ENCODE data around the gene ITGA2.

Gene ITGA2

GRCh38 chr5:53066088-53066487 is 76.9 kb downstream of the ITGA2 start:
- DNase-seq, result no peak

- no peak for DNase-seq
Measured at GRCh38 chr5:53067641-53068040, 78.5 kb downstream of the ITGA2 start.

GRCh38 chr5:53068291-53068836 is 79.2 kb downstream of the ITGA2 start:
- no peak for DNase-seq

DNA sequence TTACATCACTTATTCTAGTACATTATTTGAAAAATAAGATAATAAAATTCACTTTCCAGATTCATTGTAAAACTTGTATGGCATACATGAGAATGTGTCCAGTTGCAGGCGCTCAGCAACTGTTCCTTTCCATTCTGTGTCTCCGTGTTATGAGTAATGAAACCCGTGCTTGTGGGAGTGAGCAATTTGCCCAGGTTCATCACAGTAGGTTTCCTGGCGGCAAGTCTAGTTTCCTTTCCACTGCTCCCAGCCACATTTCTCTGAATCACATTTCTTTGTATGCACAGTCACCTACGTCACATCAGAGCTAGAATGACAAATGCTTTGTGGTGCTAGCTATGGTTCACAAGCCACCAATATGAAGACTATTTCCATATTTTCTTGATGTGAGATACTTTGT is 80.5 kb downstream of the ITGA2 start:
- DNase-seq, result peak in 1 of 2 experiments; percentile 1

DNA sequence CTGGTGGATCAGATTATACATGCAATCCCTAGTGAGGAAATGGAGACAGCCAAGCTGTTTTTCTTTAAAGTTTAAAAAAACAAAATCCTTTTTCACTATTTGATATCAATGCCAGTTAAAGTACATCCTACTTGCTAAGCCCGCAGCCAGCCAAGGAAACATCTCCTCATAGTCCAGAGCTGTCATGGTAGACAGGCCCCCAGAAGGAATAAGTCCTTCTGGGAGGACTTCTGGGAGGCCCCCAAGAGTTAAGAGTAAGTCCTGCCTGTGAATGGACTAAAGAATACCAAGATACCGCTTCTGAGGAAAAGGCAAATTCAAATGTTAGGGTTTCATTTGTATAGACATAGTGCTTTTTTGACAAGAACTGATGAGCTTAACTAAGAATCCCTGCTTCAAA is 82.1 kb downstream of the ITGA2 start:
- no peak for DNase-seq

DNA sequence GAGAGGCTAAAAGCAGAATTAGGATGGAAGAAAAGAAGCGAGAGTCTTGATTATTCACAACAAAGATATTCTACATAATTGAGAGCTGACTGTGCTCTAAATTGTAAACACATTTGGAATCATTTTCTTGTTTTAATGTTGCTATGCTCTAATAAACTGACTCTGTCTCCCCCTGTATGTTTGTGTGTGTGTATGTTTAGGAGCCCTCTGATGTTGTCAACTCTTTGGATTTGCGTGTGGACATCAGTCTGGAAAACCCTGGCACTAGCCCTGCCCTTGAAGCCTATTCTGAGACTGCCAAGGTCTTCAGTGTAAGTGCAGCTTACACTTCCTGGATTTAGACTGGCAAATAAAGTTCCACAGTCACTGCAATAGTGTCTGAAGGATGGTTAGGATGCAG is 82.6 kb downstream of the ITGA2 start:
- no peak for DNase-seq

- no peak for DNase-seq
Measured at GRCh38 chr5:53073348-53073747, 84.2 kb downstream of the ITGA2 start.

DNA sequence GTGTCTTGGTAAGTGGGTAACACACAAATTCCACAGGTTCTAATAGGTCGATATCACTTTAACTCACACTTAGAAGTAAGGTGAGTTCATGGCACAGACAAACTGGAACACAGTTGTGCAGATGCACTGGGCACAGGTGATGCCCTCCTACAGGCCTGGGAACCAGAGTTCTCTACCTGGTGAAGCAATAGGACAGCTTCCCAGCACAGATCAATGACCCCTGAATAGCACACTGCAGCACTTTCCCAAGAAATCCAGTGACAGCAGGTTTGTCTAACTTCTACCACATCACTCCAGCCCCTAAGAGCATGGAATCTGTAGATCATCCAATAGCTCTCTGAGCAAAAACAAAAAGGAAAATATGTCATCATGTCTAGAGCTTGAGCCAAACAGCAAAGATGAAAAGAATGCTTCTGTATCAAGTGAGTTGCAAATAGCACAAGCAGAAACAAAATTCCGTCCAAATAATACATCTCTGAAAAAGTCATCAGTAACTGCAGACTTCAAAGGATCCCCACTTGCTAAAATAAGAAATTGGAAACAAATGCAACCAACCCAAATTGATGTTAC is 86.9 kb downstream of the ITGA2 start:
- DNase-seq, result no peak

DNA sequence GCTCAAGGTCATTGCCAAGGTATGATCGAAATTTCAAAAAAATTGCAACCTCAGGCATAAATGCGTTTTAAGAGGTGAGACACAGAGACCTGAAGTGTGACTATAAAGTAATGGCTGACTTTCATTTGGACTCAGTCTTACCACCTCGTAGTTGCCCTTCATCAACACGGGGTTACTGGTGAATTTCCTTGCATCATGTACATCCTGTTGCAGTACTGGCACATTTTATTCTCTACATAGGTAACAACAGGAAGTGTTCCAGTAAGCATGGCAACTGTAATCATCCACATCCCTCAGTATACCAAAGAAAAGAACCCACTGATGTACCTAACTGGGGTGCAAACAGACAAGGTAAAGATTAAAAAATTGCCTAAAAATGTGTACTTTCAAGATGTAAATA is 91.1 kb downstream of the ITGA2 start:
- DNase-seq, result no peak

- no peak for DNase-seq
Measured at GRCh38 chr5:53083927-53084326, 94.8 kb downstream of the ITGA2 start.

GRCh38 chr5:53084546-53085255 is 95.5 kb downstream of the ITGA2 start:
- no peak for DNase-seq

DNA sequence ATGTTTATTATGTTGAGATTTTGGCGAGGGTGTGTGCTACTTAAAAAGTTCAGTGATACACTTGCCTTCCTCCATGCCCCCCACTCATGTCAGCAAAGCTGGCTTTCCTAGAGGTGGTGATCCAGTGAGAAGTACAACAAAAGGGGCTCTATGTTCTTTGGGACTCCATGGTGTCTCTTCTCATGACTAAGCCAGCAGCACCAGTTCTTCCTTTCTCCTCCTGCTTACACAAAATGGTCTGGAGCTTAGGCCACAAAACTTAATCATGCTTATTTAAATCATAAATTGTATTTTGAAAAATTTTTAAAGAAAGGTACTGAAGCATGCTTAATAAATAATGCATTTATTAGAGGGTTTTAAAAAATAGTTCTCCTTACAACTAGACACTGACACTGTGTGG is 98.0 kb downstream of the ITGA2 start:
- DNase-seq, result no peak

- DNase-seq, result no peak
Measured at GRCh38 chr5:53087621-53088121, 98.5 kb downstream of the ITGA2 start.

GRCh38 chr5:53089481-53089991 is 100.4 kb downstream of the ITGA2 start:
- no peak for DNase-seq

DNA sequence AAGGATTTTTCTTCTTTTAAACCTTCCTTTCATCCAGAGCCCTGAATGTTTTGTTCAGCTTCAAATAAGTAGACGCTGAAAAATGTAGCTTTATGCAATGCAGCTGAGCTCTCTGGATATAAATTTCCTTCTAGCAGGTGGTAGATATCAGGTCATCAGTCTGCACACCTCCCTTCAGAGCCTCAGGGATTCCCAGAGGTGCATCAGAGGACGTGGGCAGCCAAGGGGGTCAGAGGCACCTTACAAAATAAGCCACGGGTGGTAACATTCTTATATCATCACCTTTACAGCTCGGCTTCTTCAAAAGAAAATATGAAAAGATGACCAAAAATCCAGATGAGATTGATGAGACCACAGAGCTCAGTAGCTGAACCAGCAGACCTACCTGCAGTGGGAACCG is 101.1 kb downstream of the ITGA2 start:
- DNase-seq, result no peak

DNA sequence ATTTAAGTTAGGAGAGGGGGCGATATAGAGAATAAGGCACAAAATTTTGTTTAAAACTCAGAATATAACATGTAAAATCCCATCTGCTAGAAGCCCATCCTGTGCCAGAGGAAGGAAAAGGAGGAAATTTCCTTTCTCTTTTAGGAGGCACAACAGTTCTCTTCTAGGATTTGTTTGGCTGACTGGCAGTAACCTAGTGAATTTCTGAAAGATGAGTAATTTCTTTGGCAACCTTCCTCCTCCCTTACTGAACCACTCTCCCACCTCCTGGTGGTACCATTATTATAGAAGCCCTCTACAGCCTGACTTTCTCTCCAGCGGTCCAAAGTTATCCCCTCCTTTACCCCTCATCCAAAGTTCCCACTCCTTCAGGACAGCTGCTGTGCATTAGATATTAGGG is 102.1 kb downstream of the ITGA2 start:
- DNase-seq, result no peak

DNA sequence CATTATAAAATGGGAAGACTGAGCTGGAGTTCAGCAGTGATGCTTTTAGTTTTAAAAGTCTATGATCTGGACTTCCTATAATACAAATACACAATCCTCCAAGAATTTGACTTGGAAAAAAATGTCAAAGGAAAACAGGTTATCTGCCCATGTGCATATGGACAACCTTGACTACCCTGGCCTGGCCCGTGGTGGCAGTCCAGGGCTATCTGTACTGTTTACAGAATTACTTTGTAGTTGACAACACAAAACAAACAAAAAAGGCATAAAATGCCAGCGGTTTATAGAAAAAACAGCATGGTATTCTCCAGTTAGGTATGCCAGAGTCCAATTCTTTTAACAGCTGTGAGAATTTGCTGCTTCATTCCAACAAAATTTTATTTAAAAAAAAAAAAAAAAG is 103.1 kb downstream of the ITGA2 start:
- no peak for DNase-seq

DNA sequence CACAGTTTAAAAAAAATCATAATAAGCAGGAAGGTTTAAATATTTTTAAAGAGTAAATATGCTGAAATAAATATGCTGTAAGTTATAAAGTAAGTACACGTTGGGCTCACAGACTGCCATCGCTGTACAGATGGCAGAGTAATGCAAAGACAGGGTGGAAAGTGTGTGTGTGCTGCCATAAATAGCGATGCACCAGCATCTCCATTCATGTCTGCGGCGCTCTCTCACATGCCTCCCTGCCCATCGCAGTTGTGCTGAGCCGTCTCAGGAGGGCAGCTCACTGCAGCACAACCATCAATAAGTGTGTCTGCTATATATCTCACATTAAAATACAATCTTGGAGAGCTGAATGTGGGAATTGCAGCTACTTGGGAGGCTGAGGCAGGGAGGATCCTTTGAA is 106.1 kb downstream of the ITGA2 start:
- no peak for DNase-seq

DNA sequence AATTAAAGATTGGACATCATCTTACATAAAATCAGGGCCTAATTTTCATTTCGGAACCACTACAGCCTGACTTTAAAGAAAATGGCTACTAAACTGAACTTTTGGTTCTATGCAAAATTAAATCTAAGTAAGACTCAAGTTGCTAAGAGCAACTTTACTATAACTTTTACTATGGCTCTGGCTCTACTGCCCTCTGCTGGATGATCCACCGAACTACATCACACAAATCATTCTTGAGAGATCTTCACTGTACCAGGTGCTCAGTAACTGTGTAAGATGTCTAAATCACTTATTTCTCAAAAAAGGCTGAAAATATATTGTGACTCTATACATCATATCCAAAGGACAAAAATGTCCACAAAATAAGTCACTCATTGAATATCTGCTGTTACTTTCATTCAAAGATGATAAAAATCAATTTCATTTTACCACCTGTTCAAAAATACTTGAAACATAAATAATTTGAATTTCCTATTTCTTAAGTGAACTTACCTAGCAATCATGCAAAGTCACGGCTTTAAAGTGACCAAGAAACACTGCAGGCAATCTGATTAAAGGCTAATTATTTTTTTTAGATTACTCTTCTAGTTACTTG is 106.9 kb downstream of the ITGA2 start:
- DNase-seq, result peak; percentile 21 to 25

GRCh38 chr5:53099546-53099945 is 110.4 kb downstream of the ITGA2 start:
- no peak for DNase-seq

GRCh38 chr5:53100606-53101005 is 111.5 kb downstream of the ITGA2 start:
- DNase-seq, result no peak

DNA sequence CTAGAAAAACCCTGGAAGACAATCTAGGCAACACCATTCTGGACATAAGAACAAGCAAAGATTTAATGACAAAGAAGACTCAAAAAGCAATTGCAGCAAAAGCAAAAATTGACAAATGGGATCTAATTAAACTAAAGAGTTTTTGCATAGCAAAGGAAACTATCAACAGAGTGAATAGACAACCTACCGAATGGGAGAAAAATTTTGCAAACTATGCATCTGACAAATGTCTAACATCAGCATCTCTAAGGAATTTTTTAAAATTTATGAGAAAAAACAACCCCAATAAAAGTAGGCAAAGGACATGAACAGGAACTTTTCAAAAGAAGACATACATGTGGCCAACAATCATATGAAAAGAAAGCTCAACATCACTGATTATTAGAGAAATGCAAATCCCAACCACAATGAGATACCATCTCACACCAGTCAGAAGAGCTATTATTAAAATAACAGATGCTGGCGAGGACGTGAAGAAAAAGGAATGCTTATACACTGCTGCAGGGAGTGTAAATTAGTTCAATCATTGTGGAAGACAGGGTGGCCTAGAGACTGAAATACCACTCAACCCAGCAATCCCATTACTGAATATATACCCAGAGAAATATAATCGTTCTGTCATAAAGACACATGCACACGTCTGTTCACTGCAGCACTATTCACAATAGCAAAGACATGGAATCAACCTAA is 116.6 kb downstream of the ITGA2 start:
- DNase-seq, result no peak

DNA sequence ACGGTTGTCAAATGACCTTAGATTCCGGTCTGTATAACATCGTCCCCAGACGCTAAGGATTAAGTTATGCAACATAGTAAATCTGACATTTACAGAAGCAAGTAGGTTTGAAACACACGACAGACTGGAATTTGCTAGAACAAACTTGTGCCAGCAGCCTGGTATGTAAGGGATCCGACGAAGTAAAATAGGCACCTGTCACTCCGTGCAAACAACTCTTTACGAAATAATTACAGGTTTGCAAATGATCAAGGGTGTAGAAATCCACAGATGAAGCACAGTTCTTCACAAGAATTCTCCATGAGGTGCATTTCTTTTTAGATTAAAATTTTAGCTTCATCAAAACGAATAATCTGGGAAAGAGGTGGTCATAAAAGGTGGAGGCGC is 119.9 kb downstream of the ITGA2 start:
- DNase-seq, result no peak

Data from NCI-H2081 (cell line).